Osteoblast (primary cell): ENCODE data around the gene ZNF502. TPM values are rescaled to one million over a fixed set of nuclear protein-coding genes. Genes with fewer than 3 reads are reported as not detected.
"Not testable (repeated sequence)": the region's sequence is repeated elsewhere in the genome, so short reads cannot be mapped to it uniquely, and the experiment has no call there.

Source experiments
- DNase-seq: peaks from one replicate; pipeline ENCODE4 v3.0.0; 2011; ENCODE audit warnings: low spot score, mixed read lengths; ENCODE audit not compliant: insufficient read length; ENCODE audit errors: missing footprints
- H2AFZ ChIP-seq: 2 replicates; pipeline ENCODE4 v1.6.0; 2011; ENCODE audit warnings: mild to moderate bottlenecking, low read length
- H3K27ac ChIP-seq: 2 replicates; pipeline ENCODE4 v1.5.1; 2011; ENCODE audit warnings: mild to moderate bottlenecking, low read depth, low read length, moderate library complexity
- H3K27me3 ChIP-seq: 2 replicates; pipeline ENCODE4 v1.6.0; 2012; ENCODE audit warnings: mild to moderate bottlenecking, control low read depth, inconsistent platforms, low read length, moderate library complexity; ENCODE audit not compliant: insufficient read depth
- H3K36me3 ChIP-seq: 2 replicates; pipeline ENCODE4 v1.5.1; 2011; ENCODE audit warnings: mild to moderate bottlenecking, low read length, control low read depth, moderate library complexity; ENCODE audit not compliant: insufficient read depth
- H3K4me1 ChIP-seq: 2 replicates; pipeline ENCODE4 v1.5.1; 2011; ENCODE audit warnings: mild to moderate bottlenecking, low read length, control low read depth, moderate library complexity; ENCODE audit not compliant: insufficient read depth
- H3K4me2 ChIP-seq: 2 replicates; pipeline ENCODE4 v1.6.0; 2011; ENCODE audit warnings: mild to moderate bottlenecking, low read length; ENCODE audit not compliant: insufficient read depth
- H3K4me3 ChIP-seq: fragments of 200-600 bp; sonication (generic); 3 replicates; pipeline ENCODE4 v1.5.1; 2012; ENCODE audit warnings: mild to moderate bottlenecking, low read length, inconsistent platforms; ENCODE audit not compliant: insufficient read depth
- H3K79me2 ChIP-seq: 2 replicates; pipeline ENCODE4 v1.6.0; 2012; ENCODE audit warnings: mild to moderate bottlenecking, low read length, control low read depth, inconsistent platforms; ENCODE audit not compliant: insufficient read depth
- H3K9me3 ChIP-seq: 2 replicates; pipeline ENCODE4 v1.5.1; 2011; ENCODE audit warnings: low read depth, low read length, control low read depth
- H4K20me1 ChIP-seq: 2 replicates; pipeline ENCODE4 v1.6.0; 2012; ENCODE audit warnings: mild to moderate bottlenecking, low read length, control low read depth; ENCODE audit not compliant: insufficient read depth
- CTCF ChIP-seq: IDR thresholded peaks from 2 replicates; pipeline ENCODE4 v1.5.1; 2011; ENCODE audit warnings: mild to moderate bottlenecking, low read depth, low read length, moderate library complexity; ENCODE audit errors: extremely low read depth
- total RNA-seq: library from RNA; depleted of rRNA; stranded (reverse); fragments of >200 nt; gene quantifications from 2 replicates; pipeline ENCODE4 v1.2.3, GENCODE V29; 2012

ZNF502 gene
- 4.0 and 4.7 TPM in 2 replicates for total RNA-seq

GRCh38 chr3:44712455-44713075 is at the start of gene ZNF502:
Gene ZNF502, plus strand, starts transcription at chr3:44712660. Its CDS starts 7,602 bp downstream, at chr3:44720262.
- Histone ChIP-seq H3K9me3 (peaks cover 2% of the 10 kb centered on the region), H3K79me2 (peaks cover 10% of the 10 kb centered on the region), H4K20me1 (no peaks in the 10 kb centered on the region), H3K4me2 (peak within 1 kb of the TSS; percentile 89), H2AFZ (peak within 1 kb of the TSS; percentile 100), H3K36me3 (peaks cover 4% of the 10 kb centered on the region), H3K27me3 (no peaks in the 10 kb centered on the region), H3K4me1 (peaks cover 3% of the 10 kb centered on the region), H3K4me3 (peak within 1 kb of the TSS; percentile 93), H3K27ac (peak within 1 kb of the TSS; percentile 48)
- peak; percentile 96 for DNase-seq
- TF ChIP-seq CTCF = peak; percentile 17

- Histone ChIP-seq H3K4me1 (no peaks in the 10 kb centered on the region), H2AFZ (no peak overlapping the region), H3K27ac (no peak overlapping the region), H3K27me3 (no peaks in the 10 kb centered on the region), H3K9me3 (peaks cover 8% of the 10 kb centered on the region), H3K4me3 (no peak overlapping the region), H3K36me3 (peaks cover 14% of the 10 kb centered on the region), H3K79me2 (no peaks in the 10 kb centered on the region), H4K20me1 (no peaks in the 10 kb centered on the region), H3K4me2 (no peak overlapping the region)
- no peak for DNase-seq
- TF ChIP-seq CTCF = no peak
Observed at GRCh38 chr3:44665173-44665572, 47.3 kb upstream of the ZNF502 start.

GRCh38 chr3:44666346-44666745 is 46.1 kb upstream of the ZNF502 start:
- no peak overlapping the region for H3K27ac ChIP-seq
- no peaks in the 10 kb centered on the region for H3K4me1 ChIP-seq
- DNase-seq = no peak
- TF ChIP-seq CTCF = no peak
- H3K9me3 ChIP-seq = no peaks in the 10 kb centered on the region
- H4K20me1 ChIP-seq = no peaks in the 10 kb centered on the region
- H3K79me2 ChIP-seq = no peaks in the 10 kb centered on the region
- no peak overlapping the region for H3K4me2 ChIP-seq
- no peaks in the 10 kb centered on the region for H3K27me3 ChIP-seq
- no peak overlapping the region for H3K4me3 ChIP-seq
- H3K36me3 ChIP-seq = peaks cover 2% of the 10 kb centered on the region
- no peak overlapping the region for H2AFZ ChIP-seq

GRCh38 chr3:44669760-44670159 is 42.7 kb upstream of the ZNF502 start:
- Histone ChIP-seq H3K9me3 (no peaks in the 10 kb centered on the region), H3K4me2 (no peak overlapping the region), H3K27ac (no peak overlapping the region), H3K36me3 (no peaks in the 10 kb centered on the region), H4K20me1 (no peaks in the 10 kb centered on the region), H3K79me2 (no peaks in the 10 kb centered on the region), H2AFZ (no peak overlapping the region), H3K4me1 (no peaks in the 10 kb centered on the region), H3K4me3 (no peak overlapping the region), H3K27me3 (no peaks in the 10 kb centered on the region)
- DNase-seq = peak; percentile 54
- TF ChIP-seq CTCF = no peak

- not testable (repeated sequence) for H2AFZ ChIP-seq, DNase-seq, H3K27ac ChIP-seq, H3K36me3 ChIP-seq, H4K20me1 ChIP-seq, H3K4me3 ChIP-seq, H3K27me3 ChIP-seq, H3K79me2 ChIP-seq, H3K4me2 ChIP-seq, H3K4me1 ChIP-seq, H3K9me3 ChIP-seq
Observed at GRCh38 chr3:44673466-44673865, 39.0 kb upstream of the ZNF502 start.
